Fibroblast of lung (primary cell): ENCODE results near the gene SLIT2. TPM values are rescaled to one million over a fixed set of nuclear protein-coding genes. Genes with fewer than 3 reads are reported as not detected.

Experiments
- DNase-seq, 2 donors: peaks; one replicate each; pipeline versions ENCODE4 v3.0.0 to v3.0.0-alpha.2; 2010; ENCODE audit warnings: low read depth in 2 of 2
- H2AFZ ChIP-seq: 2 replicates; pipeline ENCODE4 v1.5.1; 2012; ENCODE audit warnings: low read length, control low read depth, inconsistent platforms
- H3K27ac ChIP-seq: 2 replicates; pipeline ENCODE4 v1.5.1; 2011; ENCODE audit warnings: low read length, control low read depth; ENCODE audit not compliant: insufficient read depth
- H3K27me3 ChIP-seq: 2 replicates; pipeline ENCODE4 v1.5.1; 2011; ENCODE audit warnings: mild to moderate bottlenecking, low read length; ENCODE audit not compliant: control insufficient read depth, insufficient read depth
- H3K36me3 ChIP-seq: 2 replicates; pipeline ENCODE4 v1.5.1; 2011; ENCODE audit warnings: low read length; ENCODE audit not compliant: control insufficient read depth, insufficient read depth
- H3K4me1 ChIP-seq: 2 replicates; pipeline ENCODE4 v1.5.1; 2011; ENCODE audit warnings: low read length; ENCODE audit not compliant: control insufficient read depth, insufficient read depth; ENCODE audit errors: extremely low read depth
- H3K4me2 ChIP-seq: 2 replicates; pipeline ENCODE4 v1.5.1; 2011; ENCODE audit warnings: low read length, control low read depth; ENCODE audit not compliant: insufficient read depth; ENCODE audit errors: extremely low read depth
- H3K4me3 ChIP-seq, 4 experiments: fragments of 200-600 bp in 1 of 4; sonication (generic) in 1 of 4; replicated peaks in 1 of 4; 2 replicates each; pipeline ENCODE4 v1.5.1; 2011 to 2016; ENCODE audit warnings: low read length in 4 of 4, low read depth in 3 of 4, mild to moderate bottlenecking in 3 of 4, control low read depth in 2 of 4, inconsistent platforms in 1 of 4, mixed read lengths in 1 of 4; ENCODE audit not compliant: insufficient read depth in 1 of 4; ENCODE audit errors: control extremely low read depth in 1 of 4
- H3K79me2 ChIP-seq: 2 replicates; pipeline ENCODE4 v1.5.1; 2012; ENCODE audit warnings: mild to moderate bottlenecking, low read length, inconsistent platforms; ENCODE audit not compliant: control insufficient read depth, insufficient read depth
- H3K9ac ChIP-seq: 2 replicates; pipeline ENCODE4 v1.5.1; 2011; ENCODE audit warnings: mild to moderate bottlenecking, low read length, control low read depth; ENCODE audit not compliant: insufficient read depth
- H3K9me3 ChIP-seq: 2 replicates; pipeline ENCODE4 v1.5.1; 2012; ENCODE audit warnings: low read depth, low read length; ENCODE audit not compliant: control insufficient read depth, insufficient read depth
- H4K20me1 ChIP-seq: 2 replicates; pipeline ENCODE4 v1.5.1; 2011; ENCODE audit warnings: low read length; ENCODE audit not compliant: control insufficient read depth, insufficient read depth; ENCODE audit errors: extremely low read depth
- EZH2 ChIP-seq: IDR thresholded peaks from 2 replicates; pipeline ENCODE4 v1.5.1; 2012; ENCODE audit warnings: low read length, control low read depth, mild to moderate bottlenecking; ENCODE audit errors: missing control alignments
- polyA plus RNA-seq, 2 donors: library from polyadenylated mRNA; depleted of rRNA in 1 of 2; stranded (reverse) in 1 of 2; unstranded in 1 of 2; fragments of >200 nt; gene quantifications; 2 replicates each; pipeline ENCODE4 v1.2.1, GENCODE V29; 2011 to 2012; ENCODE audit warnings: missing spikeins in 1 of 2
- total RNA-seq: library from RNA; depleted of rRNA; stranded (reverse); fragments of >200 nt; gene quantifications from 2 replicates; pipeline ENCODE4 v1.2.1, GENCODE V29; 2014
- TF ChIP-seq, protein P1 (sequence below), 2 donors: IDR thresholded peaks in 1 of 2; conservative IDR thresholded peaks in 1 of 2; 1 replicate in 1 of 2; 2 replicates in 1 of 2; pipeline ENCODE4 v1.5.1; 2011 to 2012; ENCODE audit warnings: low read length in 2 of 2, control low read depth in 1 of 2, inconsistent platforms in 1 of 2, low read depth in 1 of 2, mild to moderate bottlenecking in 1 of 2

The SLIT2 gene
- total and polyA plus RNA-seq, 2 donors (not counting 1 experiment from before 2014, with no cell fraction given), result 12.6 to 27.8 TPM

DNA sequence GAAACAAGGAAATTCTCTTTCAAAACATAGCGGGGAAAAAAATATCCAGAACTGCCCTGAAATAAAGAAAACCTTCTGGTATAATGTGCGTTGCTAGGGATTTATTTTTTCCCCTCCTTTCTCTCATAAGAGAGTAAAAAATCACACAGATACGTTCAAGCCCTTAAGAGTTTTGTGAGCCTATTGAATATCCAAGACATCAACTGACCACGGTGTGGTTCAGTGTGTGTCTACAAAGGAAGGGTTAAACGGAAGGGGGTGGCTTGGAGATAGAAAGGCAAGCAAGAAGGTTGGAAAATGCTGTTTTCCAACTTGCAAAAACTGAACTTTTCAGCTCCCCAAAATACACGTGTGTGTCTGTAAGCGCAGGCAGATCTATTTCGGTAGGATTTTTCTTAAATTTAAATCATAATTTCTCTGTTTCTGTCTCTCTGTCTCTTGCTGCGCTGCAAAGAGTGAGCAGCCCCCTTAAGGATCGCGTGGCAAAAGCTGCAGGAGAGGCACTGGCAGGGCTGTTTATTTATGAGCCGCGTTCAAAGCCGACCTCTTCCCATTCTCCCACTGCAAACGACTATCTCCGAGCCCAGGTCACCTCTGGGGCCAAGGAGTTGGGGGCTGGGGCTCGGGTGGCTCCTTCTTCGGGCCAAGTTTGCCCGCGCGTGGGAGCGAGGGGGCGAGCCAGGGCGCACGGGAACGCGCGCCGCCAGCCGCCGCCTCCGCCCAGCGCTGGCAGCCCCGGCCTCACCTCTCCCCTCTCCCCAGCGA lies 492 bp upstream of the SLIT2 start:
- H3K4me3 ChIP-seq, result peak overlapping the region; percentile 46 to 88 (median 54)
- peak overlapping the region; percentile 51 for H3K9ac ChIP-seq
- peak overlapping the region; percentile 84 for H3K4me2 ChIP-seq
- H3K27me3 ChIP-seq, result no peaks in the 10 kb centered on the region
- no peak overlapping the region for H3K27ac ChIP-seq
- H4K20me1 ChIP-seq, result no peaks in the 10 kb centered on the region
- TF ChIP-seq, protein P1, sequence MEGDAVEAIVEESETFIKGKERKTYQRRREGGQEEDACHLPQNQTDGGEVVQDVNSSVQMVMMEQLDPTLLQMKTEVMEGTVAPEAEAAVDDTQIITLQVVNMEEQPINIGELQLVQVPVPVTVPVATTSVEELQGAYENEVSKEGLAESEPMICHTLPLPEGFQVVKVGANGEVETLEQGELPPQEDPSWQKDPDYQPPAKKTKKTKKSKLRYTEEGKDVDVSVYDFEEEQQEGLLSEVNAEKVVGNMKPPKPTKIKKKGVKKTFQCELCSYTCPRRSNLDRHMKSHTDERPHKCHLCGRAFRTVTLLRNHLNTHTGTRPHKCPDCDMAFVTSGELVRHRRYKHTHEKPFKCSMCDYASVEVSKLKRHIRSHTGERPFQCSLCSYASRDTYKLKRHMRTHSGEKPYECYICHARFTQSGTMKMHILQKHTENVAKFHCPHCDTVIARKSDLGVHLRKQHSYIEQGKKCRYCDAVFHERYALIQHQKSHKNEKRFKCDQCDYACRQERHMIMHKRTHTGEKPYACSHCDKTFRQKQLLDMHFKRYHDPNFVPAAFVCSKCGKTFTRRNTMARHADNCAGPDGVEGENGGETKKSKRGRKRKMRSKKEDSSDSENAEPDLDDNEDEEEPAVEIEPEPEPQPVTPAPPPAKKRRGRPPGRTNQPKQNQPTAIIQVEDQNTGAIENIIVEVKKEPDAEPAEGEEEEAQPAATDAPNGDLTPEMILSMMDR (conservative IDR thresholded peaks at IDR 0.05 in 1 of 2, IDR thresholded peaks at IDR 0.05 in 1 of 2; ENCODE audit: low read depth in 1 of 2, low read length in 2 of 2), result no peak
- no peak for TF ChIP-seq EZH2
- no peaks in the 10 kb centered on the region for H3K36me3 ChIP-seq
- H3K4me1 ChIP-seq, result peaks cover 5% of the 10 kb centered on the region
- peak overlapping the region; percentile 78 for H2AFZ ChIP-seq
- DNase-seq, result peak in 1 of 2 donors; percentile 31
- no peaks in the 10 kb centered on the region for H3K9me3 ChIP-seq
- peaks cover 36% of the 10 kb centered on the region for H3K79me2 ChIP-seq

DNA sequence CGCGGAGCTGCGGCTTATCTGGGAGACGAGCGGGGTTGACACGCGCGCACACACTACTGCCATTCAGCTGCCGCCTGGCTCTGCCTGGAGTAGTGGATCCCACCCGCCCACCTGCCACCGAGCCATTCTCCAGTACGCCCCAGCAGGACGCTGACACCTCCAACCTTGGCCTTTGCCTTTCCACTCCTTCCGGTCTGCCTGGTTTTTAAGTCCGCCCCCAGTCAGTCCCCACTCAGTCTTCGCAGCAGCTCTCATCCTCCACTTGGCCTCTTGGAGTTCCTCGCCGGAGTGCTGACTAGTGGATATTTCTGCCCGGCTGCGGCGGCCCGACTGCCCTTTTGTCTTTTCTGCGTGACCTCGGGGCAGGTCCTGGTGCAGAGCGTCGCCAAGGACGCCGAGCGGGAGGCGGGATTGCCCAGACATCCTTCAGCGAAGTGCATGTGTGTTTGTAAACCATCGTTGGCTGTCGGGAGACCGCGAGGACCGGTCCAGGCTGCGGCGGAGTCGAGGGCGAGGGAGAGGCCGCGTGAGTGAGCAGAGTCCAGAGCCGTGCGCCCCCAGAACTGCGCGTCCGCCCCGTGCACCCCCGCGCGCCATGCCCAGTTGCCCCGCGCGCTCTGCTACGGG lies 1.1 kb downstream of the SLIT2 start:
- peak; percentile 38 to 54 for DNase-seq
- H3K4me2 ChIP-seq, result peak overlapping the region; percentile 99
- no peak overlapping the region for H3K27ac ChIP-seq
- peak overlapping the region; percentile 32 for H3K9ac ChIP-seq
- H3K27me3 ChIP-seq, result no peaks in the 10 kb centered on the region
- H3K9me3 ChIP-seq, result no peaks in the 10 kb centered on the region
- peaks cover 8% of the 10 kb centered on the region for H3K4me1 ChIP-seq
- no peaks in the 10 kb centered on the region for H3K36me3 ChIP-seq
- H3K79me2 ChIP-seq, result peaks cover 39% of the 10 kb centered on the region
- no peak for TF ChIP-seq EZH2
- TF ChIP-seq, protein P1 (conservative IDR thresholded peaks at IDR 0.05 in 1 of 2, IDR thresholded peaks at IDR 0.05 in 1 of 2; ENCODE audit: low read depth in 1 of 2, low read length in 2 of 2), result no peak
- H2AFZ ChIP-seq, result peak overlapping the region; percentile 11
- H4K20me1 ChIP-seq, result no peaks in the 10 kb centered on the region
- peak overlapping the region; percentile 46 to 88 (median 77) for H3K4me3 ChIP-seq

DNA sequence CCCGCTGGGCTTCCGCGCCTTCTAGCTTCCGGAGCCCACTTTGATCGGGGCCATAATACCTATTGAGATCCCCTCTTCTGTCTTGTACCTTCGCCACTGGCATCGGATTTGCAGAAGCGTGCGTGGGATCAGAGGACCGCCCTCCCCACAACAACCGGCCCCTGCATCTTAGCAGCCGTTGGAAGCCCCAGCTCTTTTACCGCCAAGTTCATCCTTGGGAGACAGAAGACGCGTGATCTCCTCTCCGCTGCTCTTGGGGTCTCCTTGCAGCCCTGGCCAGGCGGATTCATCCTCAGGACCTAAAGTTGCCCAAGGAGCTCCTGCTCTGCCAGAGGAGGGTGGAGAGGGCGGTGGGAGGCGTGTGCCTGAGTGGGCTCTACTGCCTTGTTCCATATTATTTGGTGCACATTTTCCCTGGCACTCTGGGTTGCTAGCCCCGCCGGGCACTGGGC lies 1.6 kb downstream of the SLIT2 start:
- no peak for TF ChIP-seq EZH2
- TF ChIP-seq, protein P1 (conservative IDR thresholded peaks at IDR 0.05 in 1 of 2, IDR thresholded peaks at IDR 0.05 in 1 of 2; ENCODE audit: low read depth in 1 of 2, low read length in 2 of 2), result no peak
- Histone ChIP-seq H4K20me1 (no peaks in the 10 kb centered on the region), H3K27me3 (no peaks in the 10 kb centered on the region), H3K4me2 (peak overlapping the region; percentile 99), H3K79me2 (peaks cover 39% of the 10 kb centered on the region), H3K4me3 (peak overlapping the region; percentile 46 to 88 (median 77)), H3K4me1 (peaks cover 7% of the 10 kb centered on the region), H3K9me3 (no peaks in the 10 kb centered on the region), H3K9ac (peak overlapping the region; percentile 67), H3K36me3 (no peaks in the 10 kb centered on the region), H3K27ac (peak overlapping the region; percentile 26), H2AFZ (peak overlapping the region; percentile 11)
- DNase-seq, result peak; percentile 24 to 26
